Inflammatory macrophage treated with lipopolysaccharide for 1 hour (primary cell): ENCODE results near the gene MEAF6.
"Not testable (repeated sequence)": the region's sequence is repeated elsewhere in the genome, so short reads cannot be mapped to it uniquely, and the experiment has no call there.

Source experiments
- DNase-seq, 2 donors: peaks; one replicate each; pipeline ENCODE4 v3.0.0-alpha.2; 2020 to 2022

MEAF6 gene

GRCh38 chr1:37514350-37515184 lies at the start of gene MEAF6:
MEAF6 (minus strand) TSS chr1:37514766; CDS start chr1:37514746, 20 bp downstream.
- DNase-seq, result peak; percentile 71 to 87

GRCh38 chr1:37562984-37563383 lies 48.4 kb upstream of the MEAF6 start:
- no peak for DNase-seq

GRCh38 chr1:37561133-37562132 lies 46.9 kb upstream of the MEAF6 start:
- DNase-seq, result peak in 1 of 2 donors; percentile 4

- no peak for DNase-seq
Measured at GRCh38 chr1:37560401-37561132, 46.0 kb upstream of the MEAF6 start.

GRCh38 chr1:37559957-37560379 lies 45.4 kb upstream of the MEAF6 start:
- not testable (repeated sequence) for DNase-seq

- no peak for DNase-seq
Measured at GRCh38 chr1:37559080-37559479, 44.5 kb upstream of the MEAF6 start.

- no peak for DNase-seq
Measured at GRCh38 chr1:37558411-37558810, 43.8 kb upstream of the MEAF6 start.

GRCh38 chr1:37557402-37557801 lies 42.8 kb upstream of the MEAF6 start:
- no peak for DNase-seq

GRCh38 chr1:37556712-37557196 lies 42.2 kb upstream of the MEAF6 start, which contains the start of gene DNALI1:
DNALI1 (plus strand) TSS chr1:37556940; CDS start chr1:37556995, 55 bp downstream.
- peak; percentile 45 to 67 for DNase-seq

- peak; percentile 93 to 95 for DNase-seq
Measured at GRCh38 chr1:37553927-37554808, 39.6 kb upstream of the MEAF6 start, which contains the start of gene SNIP1. SNIP1 (minus strand) TSS chr1:37554293; CDS start chr1:37554229, 64 bp downstream.

- DNase-seq, result no peak
Measured at GRCh38 chr1:37553598-37553926, 39.0 kb upstream of the MEAF6 start.

GRCh38 chr1:37549341-37549740 lies 34.8 kb upstream of the MEAF6 start:
- DNase-seq, result no peak

GRCh38 chr1:37545019-37545418 lies 30.5 kb upstream of the MEAF6 start:
- no peak for DNase-seq

GRCh38 chr1:37544530-37544929 lies 30.0 kb upstream of the MEAF6 start:
- DNase-seq, result no peak

- no peak for DNase-seq
Measured at GRCh38 chr1:37540036-37540785, 25.6 kb upstream of the MEAF6 start.

GRCh38 chr1:37539154-37539553 lies 24.6 kb upstream of the MEAF6 start:
- DNase-seq, result not testable (repeated sequence)

GRCh38 chr1:37537378-37537777 lies 22.8 kb upstream of the MEAF6 start:
- no peak for DNase-seq

- no peak for DNase-seq
Measured at GRCh38 chr1:37533317-37534093, 18.9 kb upstream of the MEAF6 start.

- DNase-seq, result not testable (repeated sequence)
Measured at GRCh38 chr1:37532418-37533156, 18.0 kb upstream of the MEAF6 start.
